Measurements from ENCODE around the gene FAIM2.

- no peak for TF ChIP-seq HDGF (IDR thresholded peaks at IDR 0.05; ENCODE audit: borderline replicate concordance)
- TF ChIP-seq PKNOX1 (IDR thresholded peaks at IDR 0.05), result no peak
Observed at GRCh38 chr12:49917788-49918173, 14.1 kb upstream of the FAIM2 start.

Measured in HEK293T (cell line).